ENCODE measurements around the gene PRKCA.
"Not testable (repeated sequence)": the region's sequence is repeated elsewhere in the genome, so short reads cannot be mapped to it uniquely, and the experiment has no call there.

Gene PRKCA

DNA sequence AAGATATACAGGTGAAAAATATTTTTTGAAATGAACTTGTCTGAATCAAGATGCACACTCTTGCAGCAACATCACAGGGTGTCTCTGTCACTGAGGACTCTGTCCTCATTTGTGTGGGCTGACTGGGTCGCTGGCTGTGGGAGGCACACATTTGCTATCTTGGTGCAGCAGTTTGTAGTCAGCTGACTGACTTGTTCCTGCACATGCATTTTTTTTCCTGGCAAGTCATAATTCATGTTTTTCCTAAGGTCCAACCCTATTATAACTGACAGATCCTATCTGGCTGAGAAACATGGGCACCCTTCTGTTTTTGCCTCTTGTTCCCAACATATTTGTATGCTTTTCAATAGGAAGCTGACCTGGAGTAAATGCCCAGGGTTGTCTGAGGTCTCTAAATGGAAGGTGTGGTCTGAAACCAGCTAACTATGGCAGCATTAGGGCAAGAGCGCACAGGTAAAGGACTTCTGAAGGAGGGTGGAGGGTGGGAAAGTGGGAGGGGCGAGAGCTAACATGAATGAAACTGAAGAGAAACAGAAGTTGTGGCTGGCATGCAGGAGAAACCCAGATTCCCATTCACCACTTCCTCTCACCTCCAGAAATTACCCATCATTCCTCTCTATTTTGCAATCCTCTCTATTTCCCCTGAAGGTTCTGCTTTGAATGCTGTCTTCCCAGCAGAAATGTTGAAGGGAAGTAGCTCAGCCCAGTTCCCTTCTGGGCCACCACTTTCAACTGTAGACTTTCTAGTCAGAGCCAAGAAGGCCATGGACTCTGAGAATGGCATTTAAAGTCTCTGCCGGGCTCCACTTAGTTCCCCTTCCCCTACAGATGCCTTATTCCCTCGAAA, 166.1 kb downstream of the PRKCA start:
- no peak for DNase-seq

DNA sequence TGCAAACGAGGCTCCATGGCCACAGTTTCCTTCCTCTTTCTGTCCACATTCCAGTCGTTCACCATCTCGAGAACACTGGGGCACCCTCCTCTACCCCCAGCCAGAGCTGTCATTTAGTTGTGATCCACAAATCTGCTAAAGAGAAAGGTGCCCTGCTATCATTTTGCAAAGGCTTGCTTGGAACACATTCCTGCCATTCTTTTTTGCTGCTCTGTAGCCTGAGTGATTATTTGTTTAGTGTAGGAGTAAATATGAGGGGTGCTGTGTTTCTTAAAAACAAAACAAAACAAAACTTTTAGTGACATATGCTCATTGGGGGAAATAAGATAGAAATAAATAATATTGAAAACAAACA, 166.7 kb downstream of the PRKCA start:
- no peak for DNase-seq

DNA sequence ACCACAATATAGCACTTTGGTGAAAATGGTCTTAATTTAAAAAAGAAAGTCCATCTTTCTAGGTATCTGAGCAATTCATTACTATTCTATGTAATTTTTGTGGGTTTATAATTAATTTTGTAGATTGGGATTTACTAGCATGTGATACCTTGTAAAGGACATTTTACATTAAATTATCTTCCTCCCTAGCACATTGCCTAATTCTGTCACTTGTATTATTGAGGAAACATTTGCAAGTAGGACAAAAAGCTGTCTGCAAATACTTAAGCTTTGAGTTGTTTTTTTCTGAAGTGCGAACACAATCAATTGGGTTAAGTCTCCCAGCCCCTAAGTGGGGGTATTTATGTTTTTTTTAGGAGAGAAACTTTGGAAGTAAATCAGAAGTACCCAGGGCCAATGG, 167.0 kb downstream of the PRKCA start:
- DNase-seq, result no peak

DNA sequence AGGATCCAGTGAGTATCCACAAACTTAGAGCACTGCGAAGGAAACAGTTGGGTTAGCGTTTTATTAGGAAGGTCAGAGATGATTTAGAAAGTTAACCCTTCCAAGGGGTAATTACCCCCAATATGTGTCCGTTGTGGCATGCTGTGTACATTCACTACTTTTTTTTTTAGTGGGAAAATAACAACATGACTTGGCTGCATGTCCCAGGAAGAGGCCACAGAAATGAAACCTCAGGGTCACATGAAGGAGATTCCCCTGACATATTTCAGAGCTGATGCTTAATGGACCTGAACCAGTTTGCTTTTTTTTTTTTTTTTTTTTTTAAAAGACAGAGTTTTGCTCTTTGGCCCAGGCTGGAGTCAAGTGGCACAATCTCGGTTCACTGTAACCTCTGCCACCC, 167.5 kb downstream of the PRKCA start:
- no peak for DNase-seq

DNA sequence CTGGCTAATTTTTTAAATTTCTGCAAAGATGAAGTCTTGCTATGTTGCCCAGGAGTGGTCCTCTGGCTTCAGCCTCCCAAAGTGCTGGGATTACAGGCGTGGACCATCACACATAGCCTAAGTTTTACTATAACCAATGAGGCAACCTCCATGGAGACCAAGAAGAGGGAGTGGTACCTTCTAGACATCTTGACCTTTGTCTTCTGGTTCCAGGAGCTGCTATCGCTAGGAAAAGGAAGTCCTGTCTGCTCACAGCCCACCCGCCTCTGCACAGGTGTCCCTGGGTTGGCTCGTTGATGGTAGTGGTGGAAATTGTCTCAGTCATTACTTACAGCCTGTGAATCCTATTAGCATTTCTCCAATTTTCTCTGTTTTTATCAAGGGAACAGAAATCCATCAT, 169.7 kb downstream of the PRKCA start:
- no peak for DNase-seq

DNA sequence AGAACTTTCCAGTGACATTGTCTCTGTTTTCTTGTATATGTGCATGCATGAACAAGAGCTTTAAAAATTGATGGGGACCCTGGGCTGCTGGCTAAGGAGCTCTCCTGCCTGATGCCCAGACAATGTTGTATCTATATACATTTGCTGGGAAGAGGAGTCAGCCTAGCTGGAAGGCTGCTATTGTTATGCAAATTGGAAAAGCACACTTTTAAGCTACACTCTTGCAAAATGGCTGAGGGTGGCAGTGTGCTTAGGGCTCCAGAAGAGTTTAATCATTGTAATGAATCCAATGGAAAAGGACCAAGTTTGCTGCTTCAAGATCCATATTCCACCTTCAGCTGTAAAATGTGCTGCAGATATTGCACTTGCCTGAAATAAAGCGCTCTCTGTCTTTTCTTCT, 171.8 kb downstream of the PRKCA start:
- no peak for DNase-seq

DNA sequence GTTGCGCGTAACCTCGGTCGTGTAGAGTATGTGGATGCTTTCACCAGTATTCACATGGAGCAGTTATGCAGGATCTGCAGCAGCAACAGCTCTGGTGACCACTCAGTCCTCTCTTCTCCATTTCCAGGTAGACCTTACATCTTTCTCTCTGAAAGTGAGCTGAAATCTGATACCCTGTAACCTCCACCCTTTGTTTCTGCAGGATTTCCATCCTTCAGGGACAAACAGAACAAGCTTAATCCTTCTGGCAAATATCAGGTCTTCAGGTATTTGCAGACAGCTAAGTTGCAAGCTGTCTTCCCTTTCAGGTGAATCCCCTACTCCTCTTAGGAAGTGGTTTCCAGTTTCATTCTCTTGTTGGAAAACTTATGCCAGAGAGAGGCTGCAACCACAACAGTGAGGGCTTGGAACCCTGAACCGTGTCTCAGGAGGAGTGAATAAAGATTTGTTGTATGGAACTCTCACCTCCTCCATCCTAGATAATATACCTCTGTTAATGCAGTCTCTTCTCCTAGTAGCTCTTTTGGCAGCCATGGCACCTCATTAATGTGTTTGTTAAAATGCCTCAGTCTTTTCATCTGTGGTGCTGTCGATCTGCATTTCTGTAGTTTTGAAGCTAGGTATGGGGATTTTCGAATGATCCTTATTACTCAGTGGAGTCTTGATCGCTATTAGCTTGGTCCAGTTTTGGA, 172.5 kb downstream of the PRKCA start:
- no peak for DNase-seq

DNA sequence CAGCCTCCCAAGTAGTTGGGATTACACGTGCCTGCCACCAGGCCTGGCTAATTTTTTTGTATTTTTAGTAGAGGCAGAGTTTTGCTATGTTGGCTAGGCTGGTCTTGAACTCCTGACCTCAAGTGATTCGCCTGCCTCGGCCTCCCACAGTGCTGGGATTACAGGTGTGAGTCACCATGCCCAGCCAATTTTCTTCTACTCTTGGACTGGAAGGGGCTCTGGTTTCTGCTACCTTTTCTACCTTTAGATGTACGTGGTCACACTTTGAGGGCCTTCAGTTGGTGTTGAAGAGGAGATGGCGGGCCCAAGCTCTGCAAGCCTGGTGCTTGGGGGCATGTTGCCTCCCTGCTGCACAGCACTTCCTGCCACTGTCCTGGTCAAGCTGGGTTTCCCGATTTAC, 173.6 kb downstream of the PRKCA start:
- no peak for DNase-seq

DNA sequence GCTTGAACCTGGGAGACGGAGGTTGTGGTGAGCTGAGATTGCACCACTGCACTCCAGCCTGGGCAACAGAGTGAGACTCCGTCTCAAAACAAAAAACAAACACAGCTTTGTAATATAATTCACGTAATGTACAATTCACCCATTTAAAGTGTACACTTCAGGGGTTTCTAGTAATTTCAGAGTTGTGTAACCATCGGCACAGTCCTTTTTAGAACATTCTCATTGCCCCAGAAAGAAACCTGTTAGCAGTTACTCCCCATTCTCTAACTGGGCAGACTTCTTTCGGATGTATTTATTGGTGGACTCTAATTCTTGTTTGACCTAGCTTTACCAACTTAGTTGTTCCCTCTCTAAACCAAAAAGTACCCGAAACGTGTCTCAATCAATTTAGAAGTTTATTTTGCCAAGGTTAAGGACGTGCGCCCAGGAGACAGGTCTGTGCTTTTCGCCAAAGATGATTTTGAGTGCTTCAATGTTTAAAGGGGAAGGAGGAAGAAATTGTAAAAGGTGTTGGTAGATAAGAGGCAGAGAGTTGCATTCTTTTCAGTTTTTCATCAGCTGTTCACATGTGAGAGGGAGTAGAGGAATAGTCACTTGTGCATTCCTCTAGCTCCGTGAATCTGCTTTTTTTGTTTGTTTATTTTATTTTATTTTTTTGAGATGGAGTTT, 175.3 kb downstream of the PRKCA start:
- no peak for DNase-seq

DNA sequence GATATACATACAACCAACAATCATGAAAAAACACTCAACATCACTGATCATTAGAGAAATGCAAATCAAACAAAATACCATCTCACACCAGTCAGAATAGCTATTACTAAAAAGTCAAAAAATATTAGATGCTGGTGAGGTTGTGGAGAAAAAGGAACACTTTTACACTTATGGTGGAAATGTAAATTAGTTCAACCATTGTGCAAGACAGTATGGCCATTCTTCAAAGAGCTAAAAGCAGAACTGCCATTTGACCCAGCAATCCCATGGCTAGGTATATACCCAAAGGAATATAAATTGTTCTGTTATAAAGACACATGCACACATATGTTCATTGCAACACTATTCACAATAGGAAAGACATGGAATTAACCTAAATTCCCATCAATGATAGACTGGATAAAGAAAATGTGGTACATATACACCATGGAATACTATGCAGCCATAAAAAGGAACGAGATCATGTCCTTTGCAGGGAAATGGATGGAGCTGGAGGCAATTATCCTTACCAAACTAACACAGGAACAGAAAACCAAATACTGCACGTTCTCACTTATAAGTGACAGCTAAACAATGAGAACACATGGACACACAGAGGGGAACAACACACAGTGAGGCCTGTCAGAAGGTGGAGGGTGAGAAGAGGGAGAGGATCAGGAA, 176.9 kb downstream of the PRKCA start:
- not testable (repeated sequence) for DNase-seq

DNA sequence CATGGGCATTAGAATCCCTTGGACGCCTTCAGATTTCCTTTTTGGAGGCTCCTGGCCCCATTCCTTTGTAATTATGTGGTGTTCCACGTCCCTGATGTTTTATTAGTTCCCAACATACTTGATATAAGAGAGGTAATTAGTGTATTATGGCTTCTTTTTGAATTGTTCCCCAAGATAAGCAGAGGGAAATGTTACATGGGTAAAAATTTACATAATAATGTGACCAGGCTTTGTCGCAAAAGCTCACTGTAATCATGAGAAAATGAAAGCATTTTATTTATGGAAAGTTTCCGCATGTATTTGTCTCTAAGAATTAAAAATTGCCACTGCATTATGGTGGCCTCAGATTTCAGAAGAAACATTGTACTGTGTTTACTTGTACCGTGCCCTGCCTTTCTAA, 177.8 kb downstream of the PRKCA start:
- DNase-seq, result no peak

DNA sequence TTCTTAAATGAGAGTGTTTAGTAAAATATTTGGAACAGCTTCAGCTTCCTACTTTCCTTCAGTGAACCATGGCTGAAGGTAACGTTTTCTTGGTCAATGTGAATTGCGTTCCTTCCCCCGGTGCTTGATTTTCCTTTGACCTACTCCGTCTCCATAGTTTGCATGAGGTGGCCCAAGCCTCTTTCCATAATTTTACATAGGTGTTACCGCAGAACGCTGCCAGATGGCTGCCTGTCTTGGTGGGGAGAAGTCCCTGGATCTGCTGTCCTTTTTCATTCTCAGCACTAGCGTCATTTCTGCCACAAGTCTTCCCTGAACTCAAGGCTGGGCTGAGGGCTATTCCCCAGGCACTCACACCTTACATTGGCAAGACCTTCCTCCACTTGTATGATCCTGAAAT, 178.4 kb downstream of the PRKCA start:
- no peak for DNase-seq

DNA sequence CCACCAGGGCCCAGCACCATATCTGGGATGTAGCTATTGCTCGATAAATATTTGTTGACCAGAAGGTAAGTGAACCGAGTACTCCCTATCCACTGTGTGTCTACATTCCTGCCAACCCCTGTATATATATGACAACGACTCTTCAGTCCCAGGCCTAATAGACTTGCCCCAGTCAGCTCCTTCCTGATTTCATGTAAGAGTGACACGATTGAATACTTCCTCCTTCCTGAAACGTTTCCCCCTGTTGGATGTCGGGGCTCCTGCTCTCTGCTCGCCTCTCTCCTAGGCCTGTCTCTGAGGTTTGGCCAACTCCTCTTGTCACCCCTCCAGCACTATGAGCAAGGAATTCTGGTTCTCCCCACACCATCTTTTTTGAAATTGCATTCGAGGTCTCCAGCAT, 178.9 kb downstream of the PRKCA start:
- no peak for DNase-seq

DNA sequence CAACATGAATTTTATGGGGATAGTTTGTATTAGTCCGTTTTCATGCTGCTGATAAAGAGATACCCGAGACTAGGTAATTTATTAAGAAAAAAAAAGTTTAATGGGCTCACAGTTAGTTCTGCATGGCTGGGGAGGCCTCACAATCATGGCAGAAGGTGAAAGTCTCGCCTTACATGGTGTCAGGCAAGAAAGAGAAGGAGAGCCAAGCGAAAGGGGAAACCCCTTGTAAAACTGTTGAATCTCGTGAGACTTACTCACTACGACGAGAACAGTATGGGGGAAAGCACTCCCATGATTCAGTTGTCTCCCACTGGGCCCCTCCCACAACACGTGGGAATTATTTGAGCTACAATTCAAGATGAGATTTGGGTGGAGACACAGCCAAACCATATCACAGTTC, 181.5 kb downstream of the PRKCA start:
- DNase-seq, result no peak

DNA sequence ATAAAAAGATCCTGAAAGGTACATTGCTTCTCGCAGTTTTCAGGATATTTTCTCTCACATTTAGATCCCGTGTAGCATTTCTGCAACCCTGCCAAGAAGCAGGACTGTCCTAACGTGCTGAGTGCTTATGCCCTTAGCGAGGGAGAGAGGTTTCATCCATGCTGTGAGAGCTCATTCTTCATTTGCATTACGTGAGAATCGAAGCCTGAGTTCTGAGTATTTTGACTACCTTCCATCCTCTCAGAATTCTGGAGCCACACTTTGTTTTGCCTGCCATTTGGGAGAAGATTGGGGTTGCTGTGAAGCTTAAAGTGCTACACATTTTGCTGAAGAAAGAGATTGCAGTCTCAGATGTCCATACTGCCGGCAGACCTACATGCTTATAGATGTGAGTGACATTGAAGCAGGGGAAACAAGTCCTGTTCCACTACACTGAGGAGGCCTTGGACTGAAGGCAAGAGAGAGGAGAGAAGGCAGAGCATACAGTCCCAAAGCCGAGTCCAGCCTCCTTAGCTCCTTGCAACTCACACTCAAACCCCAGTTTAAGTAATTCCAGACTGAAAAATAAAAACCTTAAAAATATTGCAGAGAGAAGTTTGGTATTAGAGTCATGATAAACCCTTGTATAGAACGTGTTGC, 183.0 kb downstream of the PRKCA start:
- DNase-seq, result no peak

DNA sequence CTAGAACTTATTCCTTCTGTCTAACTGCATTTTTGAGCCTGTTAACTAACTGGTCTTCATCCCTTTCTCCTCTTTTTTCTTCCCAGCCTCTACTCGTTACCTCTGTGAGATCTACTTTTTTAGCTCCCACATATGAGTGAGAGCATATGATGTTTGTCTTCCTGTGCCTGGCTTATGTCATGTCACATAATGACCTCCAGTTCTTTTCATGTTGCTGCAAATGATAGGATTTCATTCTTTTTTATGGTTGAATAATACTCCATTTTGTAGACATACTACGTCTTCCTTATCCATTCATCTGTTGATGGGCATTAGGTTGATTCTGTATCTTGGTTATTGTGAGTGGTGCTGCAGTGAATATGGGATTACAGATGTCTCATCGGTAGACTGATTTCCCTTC, 184.7 kb downstream of the PRKCA start:
- no peak for DNase-seq

DNA sequence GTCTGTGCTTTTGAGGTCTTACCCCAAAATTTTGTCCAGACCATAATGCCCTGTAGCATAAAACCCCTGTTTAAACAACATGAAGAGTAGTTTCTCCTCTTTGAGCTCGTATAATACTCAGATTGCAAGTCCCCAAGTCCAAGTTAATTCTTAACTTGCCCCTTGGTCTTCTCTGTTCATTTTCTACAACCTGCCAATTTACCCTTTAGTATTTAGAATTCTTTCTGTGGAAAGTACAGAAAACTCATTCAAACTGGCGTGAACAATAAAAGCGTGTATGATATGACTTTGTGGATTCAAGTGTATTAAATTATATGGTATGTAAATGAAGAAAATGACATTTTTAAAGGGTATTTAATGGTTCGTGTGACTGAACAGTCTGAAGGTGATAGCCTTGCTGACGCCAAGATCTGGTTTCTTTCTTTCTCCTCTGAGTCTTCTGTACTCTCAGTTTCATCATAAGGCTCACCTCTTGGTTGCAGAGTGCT, 185.6 kb downstream of the PRKCA start:
- no peak for DNase-seq

DNA sequence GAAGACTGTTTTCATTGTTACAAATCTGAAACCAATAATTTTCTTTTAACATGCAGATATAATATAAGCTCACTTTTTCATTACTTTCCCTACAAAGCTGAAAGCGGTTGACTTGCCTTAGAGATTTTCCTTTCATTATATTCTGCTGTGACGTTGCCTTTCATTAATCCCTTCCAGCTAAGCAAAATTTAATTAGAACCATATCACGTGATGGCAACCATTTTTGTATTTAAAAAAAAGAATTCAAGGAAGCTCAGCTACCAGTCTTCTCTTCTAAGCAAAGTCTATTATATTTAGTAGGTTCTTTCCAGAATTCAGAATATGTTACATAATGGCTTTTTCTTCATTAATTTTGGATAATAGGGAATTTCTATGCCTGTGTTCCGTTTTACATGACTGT, 186.5 kb downstream of the PRKCA start:
- no peak for DNase-seq

DNA sequence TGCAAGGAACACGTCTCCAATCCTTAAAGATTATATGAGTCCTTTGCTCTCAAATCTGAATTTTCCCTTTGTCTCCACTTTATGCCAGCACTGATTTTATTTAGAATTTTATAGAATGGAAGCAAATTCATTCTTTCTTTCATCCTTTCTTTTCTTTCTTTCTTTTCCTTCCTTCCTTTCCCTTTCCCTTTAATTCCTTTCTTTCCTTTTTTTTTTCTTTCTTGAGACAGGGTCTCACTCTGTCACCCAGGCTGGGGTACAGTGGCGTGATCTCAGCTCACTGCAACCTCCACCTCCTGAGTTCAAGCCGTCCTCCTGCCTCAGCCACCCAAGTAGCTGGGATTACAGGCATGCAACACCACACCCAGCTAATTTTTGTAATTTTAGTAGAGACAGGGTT, 187.2 kb downstream of the PRKCA start:
- DNase-seq, result not testable (repeated sequence)

DNA sequence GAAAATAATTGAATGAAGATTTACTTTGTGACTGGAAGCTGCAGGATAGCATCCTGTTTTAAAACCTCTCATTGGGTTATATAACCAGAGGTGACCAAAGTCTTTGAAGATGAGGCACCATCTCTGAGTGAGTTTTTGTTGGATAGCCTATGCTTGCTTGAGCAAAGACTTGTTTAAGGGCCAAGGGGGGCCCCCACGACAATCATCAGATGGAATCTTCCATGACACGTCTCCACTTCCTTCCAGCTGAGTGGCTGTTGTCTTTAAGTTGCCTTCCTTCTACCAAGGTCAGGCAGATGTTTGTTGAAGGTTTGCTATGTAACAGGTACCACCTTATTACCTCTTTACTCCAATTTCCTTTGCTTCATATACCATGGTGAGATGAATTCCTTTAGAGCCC, 188.8 kb downstream of the PRKCA start:
- DNase-seq, result no peak

DNA sequence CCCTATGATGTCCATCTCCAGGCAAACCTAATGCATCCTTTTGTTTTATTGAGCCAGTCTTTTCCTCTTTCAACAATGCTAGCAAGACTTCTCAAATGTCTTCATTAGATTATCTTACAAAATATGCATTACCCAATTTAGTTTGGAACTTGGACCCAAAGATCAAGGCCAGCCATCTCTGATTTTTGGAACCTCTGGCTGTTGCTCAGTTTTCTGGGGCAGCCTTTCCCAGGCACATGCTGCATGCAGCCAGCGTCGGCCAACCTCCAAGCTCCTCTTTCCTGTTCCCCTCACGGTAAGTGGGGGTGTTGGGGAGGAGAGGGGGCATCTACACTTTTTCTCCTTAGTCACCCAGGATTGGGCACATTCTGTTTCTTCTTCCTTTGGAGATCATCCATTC, 189.3 kb downstream of the PRKCA start:
- DNase-seq, result no peak

DNA sequence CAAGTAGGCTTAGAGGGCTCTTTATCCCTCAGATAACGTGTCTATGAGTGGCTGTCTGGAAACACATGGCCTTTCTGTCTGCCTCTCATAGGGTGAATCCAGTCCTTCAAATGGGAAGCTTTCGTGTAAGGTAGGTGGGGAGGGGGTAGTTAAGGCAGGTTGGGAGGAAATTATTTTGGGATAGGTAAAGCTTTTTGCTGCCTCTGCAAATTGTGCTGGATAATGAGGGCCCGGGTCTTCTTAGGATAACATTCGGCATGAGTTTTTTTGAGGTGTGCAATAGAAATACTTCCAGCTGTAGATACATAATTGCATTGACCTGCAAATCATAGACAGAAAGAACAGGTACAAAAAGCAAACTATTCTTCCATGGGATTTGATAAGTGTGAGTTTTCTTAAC, 189.7 kb downstream of the PRKCA start:
- no peak for DNase-seq

DNA sequence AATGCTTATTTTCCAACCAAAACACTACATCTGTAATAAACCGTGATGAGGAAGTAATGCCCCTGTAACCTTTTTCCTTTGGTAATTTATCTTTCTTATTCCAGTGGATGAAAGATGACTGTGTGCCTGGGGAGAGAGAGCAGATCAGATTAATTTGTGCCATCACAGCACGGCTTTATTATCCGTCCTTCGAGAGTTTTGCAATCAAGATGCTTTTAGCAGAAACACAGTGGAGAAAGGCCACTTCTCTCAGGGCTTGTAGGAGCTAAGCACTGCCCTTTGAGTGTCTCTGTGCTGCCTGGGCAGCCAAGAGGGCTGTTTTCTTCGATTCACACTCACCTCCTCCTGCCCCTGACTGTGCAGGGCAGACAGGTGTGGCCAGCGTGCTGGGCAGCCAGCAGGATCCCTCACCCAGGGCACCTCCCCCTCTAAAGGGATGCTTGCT, 190.2 kb downstream of the PRKCA start:
- DNase-seq, result no peak
